Inflammatory macrophage treated with lipopolysaccharide for 4 hours (primary cell): ENCODE data around the gene ANO6.
A peak's percentile ranks its signal among the peaks of the same experiment; 100 is the strongest.
"Not testable (repeated sequence)": the region's sequence is repeated elsewhere in the genome, so short reads cannot be mapped to it uniquely, and the experiment has no call there.

Experiments used
- DNase-seq: peaks from one replicate; pipeline ENCODE4 v3.0.0-alpha.2; 2020

The ANO6 gene

GRCh38 chr12:45354399-45354798 lies 138.5 kb downstream of the ANO6 start:
- DNase-seq, result no peak

DNA sequence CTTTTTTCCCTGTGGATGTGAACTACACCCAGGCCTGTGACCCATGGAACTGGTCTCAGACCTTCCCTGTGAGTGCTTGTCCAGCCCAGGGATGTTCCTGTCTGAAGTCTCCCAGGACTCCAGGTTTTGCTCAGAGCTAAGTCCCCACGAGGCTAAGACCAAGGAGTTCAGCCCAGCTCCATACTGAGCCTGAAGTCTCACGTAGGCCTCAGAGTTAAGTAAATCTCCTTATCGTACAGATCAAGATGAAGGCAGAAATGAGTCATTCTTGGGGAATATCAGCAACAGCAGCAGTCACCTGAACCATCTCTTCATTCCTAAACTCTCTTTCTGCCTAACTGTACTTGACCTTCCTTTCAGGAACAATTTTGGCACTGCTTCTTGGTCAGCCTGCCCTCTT lies 139.8 kb downstream of the ANO6 start:
- no peak for DNase-seq

DNA sequence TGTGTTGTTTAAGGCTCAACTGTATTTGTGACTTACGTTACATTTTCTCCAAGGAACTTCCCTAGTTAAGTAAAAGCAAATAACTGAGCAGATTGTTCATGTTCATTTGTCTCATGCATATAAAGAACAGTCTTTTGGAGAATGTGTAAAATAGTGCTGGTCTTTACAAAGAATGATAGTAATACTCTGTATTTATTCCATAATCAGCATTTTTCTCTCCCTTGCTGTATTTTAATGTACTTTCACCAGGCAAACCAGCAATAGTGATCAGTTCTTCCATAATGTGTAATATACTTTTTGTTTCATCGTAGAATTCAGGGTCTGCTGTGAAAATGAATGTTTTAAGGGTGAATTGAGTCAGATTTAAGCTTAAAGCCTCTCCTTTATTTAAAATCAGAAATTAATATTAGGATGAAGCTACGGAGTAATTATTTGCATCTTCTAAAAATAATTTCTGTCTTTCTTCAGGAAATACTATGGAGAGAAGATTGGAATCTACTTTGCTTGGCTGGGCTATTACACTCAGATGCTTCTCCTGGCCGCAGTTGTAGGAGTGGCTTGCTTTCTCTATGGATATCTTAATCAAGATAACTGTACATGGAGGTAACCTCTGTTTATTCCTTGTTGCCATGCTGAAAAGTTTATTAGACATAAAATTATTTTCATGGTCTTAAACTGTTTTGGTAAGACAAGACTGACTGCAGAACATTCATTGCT lies 141.1 kb downstream of the ANO6 start:
- DNase-seq, result no peak

DNA sequence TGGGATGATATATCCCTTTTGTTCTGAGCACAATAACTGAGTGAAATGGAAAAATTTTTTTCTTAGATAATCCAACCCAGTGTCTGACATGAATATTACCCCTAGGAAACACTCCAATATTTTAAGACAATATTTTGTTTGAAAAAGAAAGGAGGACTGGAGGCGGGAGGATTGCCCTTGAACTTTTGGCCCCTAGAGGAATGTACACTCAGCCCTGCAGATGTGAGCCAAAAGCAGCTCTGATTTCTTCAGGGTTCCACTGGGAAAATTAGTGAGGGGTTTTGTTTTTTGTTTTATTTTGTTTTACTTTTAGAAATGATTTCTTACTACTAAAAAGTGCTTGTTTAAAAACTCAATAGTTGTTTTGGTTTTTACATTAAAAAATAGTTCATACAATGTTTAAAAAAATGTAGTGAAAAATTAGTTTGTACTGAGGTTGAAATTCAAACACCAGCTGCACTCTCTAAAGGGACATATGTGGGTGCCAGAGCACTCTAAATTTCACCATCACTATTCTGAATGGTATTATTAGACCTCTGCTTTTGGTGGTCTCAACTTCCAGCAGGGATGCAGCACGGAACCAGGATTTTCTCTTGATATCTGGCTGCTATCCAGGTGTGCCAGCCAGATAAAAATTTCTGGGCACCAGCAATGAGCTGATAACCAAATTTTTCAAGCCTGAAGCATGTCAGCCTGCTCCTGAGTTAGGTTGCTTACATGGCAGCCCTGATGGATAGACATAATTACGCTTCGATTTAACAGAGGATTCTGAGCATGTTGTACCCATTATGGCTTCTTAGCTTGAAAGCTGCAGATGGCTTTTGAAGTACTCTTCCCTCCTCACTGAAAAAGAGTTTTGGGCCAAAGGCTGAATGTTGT lies 141.9 kb downstream of the ANO6 start:
- DNase-seq, result no peak

GRCh38 chr12:45362291-45362690 lies 146.4 kb downstream of the ANO6 start:
- no peak for DNase-seq

DNA sequence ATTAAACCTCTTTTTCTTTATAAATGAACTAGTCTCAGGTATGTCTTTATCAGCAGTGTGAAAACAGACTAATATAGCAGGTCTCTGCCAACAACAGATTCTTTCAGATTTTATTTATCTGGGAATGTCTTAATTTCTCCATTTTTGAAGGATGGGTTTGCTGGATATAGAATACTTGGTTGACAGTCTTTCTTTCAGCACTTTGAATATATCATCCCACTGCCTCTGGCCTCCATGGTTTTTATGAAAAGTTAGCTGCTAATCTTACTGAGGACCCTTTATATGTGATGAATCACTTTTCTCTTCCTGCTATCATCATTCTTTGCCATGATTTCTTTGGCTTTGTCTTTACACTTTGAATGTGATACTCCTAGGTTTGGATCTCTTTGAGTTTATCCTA lies 148.0 kb downstream of the ANO6 start:
- DNase-seq, result no peak

GRCh38 chr12:45368841-45369489 lies 153.1 kb downstream of the ANO6 start:
- peak; percentile 72 for DNase-seq

- no peak for DNase-seq
These were observed 161.9 kb downstream of the ANO6 start for GRCh38 chr12:45377815-45378214.

- DNase-seq, result no peak
These were observed 163.4 kb downstream of the ANO6 start for GRCh38 chr12:45379261-45379660.

DNA sequence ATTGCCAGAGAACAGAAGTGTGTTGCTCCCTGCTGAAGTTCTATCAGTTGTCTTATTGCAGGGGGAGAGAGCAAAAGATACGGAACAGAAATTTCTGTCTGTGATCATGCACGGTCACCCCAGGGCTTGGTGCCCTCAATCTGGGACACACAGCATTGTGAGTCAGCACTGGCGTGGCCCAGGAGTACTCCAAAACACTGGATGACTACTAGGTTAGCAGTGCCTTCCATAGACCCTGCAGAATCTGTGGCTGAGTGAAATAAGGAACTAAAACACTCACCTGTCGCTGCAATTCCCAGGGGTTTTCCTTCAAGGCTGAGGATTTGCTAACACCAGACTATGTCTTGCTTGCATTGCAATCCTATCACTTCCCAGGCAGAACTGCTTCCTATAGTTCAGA lies 165.5 kb downstream of the ANO6 start:
- no peak for DNase-seq

DNA sequence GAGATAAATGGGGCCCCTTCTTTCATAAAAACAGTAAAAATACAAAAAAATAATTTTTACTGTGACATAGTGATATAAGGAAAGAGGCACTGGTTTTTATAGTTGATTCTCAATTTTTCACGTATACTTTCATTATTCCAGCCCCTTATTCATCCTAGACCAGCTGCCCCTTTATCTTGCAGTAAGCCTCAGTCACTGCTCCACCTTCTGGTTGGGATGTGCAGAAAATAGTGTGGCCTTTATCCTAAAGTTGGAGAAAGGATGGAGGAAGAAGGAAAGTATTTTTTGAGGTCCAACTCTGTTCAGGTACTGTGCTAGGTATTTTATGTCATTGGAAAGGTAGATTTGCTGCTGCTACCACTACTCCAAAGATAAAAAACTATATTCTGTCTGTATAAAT lies 172.7 kb downstream of the ANO6 start:
- no peak for DNase-seq

DNA sequence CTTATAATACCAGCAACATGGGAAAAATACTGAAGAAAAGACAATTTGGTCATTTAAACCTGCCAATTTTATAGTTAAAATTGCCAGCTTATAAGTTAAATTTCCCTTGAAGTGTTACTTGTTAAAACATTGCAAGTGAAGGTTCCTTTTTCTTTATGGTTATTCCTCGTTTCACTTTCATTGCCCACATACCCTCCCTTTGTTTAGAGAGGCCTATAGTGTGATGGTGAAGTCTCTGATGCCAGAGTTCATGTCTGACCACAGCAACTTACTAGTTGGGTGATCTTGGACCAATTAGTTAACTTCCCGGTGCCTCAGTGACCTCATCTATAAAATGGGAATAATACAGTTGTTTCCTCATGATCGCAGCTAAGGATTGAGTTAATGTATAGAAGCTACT lies 173.5 kb downstream of the ANO6 start:
- peak; percentile 76 for DNase-seq

- DNase-seq, result not testable (repeated sequence)
These were observed 181.6 kb downstream of the ANO6 start for GRCh38 chr12:45397499-45397898.

- no peak for DNase-seq
These were observed 182.7 kb downstream of the ANO6 start for GRCh38 chr12:45398552-45398951.

DNA sequence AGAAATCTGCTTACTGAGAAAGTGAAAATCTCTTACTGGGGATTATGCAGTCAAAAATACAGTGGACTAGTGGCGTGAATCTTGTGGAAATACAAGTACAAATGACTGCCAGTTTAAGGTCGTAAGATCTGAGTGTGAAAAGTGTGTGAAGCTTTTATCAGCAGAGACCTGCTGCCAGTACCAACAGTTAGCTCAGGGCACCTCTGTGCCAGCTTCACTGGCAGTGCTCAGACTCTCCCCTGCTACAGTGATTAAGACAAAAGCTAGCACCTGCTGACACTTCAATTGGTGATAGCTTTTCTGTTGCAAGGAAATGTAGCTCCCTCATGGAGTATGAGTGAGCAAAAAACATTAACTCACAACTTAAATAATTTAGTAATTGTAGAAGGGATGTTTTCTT lies 185.1 kb downstream of the ANO6 start:
- no peak for DNase-seq

- no peak for DNase-seq
These were observed 186.4 kb downstream of the ANO6 start for GRCh38 chr12:45402288-45402687.

- no peak for DNase-seq
These were observed 191.3 kb downstream of the ANO6 start for GRCh38 chr12:45406988-45407850.

- no peak for DNase-seq
These were observed 192.3 kb downstream of the ANO6 start for GRCh38 chr12:45407981-45408728.

DNA sequence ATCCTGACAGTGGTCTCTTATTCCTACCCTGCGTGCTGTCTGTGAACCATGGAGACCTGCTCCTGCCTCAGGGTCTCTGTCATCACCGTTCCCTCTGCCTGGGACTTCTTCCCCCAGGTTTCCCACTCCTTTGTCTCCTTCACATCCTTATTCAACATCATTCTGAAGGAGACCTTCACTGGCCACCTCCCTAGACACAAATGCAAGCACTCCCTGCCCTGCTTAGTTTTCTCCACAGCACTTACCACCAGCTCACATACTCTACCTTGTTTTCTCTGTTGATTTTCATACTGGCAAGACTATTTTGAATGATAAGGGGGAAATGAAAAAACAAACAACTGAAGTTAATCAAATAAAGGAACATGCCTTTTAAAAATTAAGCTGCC lies 192.8 kb downstream of the ANO6 start:
- DNase-seq, result no peak

DNA sequence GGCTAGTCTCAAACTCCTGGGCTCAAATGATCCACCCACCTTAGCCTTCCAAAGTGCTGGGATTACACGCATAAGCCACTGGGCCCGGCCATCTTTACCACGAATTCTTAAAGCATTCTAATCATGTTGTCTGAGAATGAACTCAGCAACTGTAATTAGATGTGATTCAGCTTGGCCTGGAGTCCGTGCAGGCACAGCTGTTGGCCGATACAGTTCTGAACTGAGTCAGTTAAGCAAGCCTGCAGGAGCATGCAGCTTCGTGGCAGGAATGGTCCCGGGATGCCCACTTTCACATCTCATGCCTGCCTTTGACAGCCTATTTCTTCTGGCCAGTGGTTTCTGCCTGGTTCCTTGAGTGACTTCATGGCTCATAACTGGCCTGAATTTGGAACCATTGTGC lies 194.1 kb downstream of the ANO6 start:
- no peak for DNase-seq

DNA sequence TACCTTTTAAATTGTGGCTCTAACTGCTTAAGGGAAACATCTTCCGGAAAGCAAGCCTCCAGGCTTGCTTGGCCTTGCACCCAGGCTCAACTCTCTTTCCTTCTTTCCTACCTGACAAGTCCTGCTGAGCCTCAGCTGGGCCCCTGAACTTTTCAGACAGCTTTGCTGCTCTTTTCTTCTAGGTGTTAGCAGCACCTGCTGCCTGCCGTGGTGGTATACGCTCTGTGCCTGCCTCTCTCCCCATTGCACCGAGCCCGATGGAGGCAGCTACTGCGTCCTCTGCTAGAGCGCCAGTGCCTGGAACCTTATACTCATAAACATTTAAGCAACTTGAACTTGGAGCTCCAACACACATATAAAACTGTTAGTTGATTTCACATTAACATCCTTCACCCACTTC lies 195.7 kb downstream of the ANO6 start:
- DNase-seq, result no peak

DNA sequence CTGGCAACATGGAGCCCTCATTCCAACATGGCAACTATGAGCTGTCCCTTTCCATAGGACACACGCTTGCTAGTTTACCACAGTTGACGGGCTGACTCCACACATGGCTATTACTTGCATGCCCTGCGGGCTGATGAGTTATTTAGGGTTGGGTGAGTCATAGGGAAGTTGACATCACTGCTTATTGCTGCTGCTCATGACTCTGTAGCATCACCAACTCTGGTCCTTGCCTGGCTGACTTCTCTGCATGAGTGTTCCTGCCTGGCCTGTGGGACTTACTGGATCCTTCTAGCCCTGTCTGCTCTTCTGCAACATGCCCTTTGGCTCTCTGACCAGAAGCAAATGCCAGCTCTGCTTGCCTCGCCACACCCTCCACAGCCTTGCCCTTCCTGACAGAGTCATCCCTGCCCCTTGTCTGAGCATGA lies 199.5 kb downstream of the ANO6 start:
- DNase-seq, result peak; percentile 98
